H9 (cell line): Measurements from ENCODE around the gene WDR64. TPM values are rescaled to one million over a fixed set of nuclear protein-coding genes. Genes with fewer than 3 reads are reported as not detected.

Experiments used
- DNase-seq: peaks from one replicate; pipeline ENCODE4 v3.0.0-alpha.2; 2017
- H2AFZ ChIP-seq: one replicate; pipeline ENCODE4 v1.6.1; 2013; ENCODE audit warnings: mild to moderate bottlenecking, low read length, control low read depth, moderate library complexity
- H2AK5ac ChIP-seq: 2 replicates; pipeline ENCODE4 v1.6.1; 2013; ENCODE audit warnings: low read length, control low read depth, mixed read lengths; ENCODE audit not compliant: insufficient read length
- H2BK120ac ChIP-seq: one replicate; pipeline ENCODE4 v1.6.1; 2013; ENCODE audit warnings: low read depth, mild to moderate bottlenecking, low read length, control low read depth, inconsistent platforms; ENCODE audit not compliant: poor library complexity, severe bottlenecking
- H2BK12ac ChIP-seq: 2 replicates; pipeline ENCODE4 v1.6.1; 2013; ENCODE audit warnings: low read length, control low read depth, mixed read lengths, low read depth; ENCODE audit not compliant: insufficient read length
- H2BK15ac ChIP-seq: 2 replicates; pipeline ENCODE4 v1.6.1; 2013; ENCODE audit warnings: low read depth, low read length, control low read depth
- H2BK20ac ChIP-seq: one replicate; pipeline ENCODE4 v1.6.1; 2013; ENCODE audit warnings: low read depth, mild to moderate bottlenecking, low read length, control low read depth, inconsistent platforms; ENCODE audit not compliant: poor library complexity, severe bottlenecking
- H2BK5ac ChIP-seq: 2 replicates; pipeline ENCODE4 v1.6.1; 2013; ENCODE audit warnings: low read length, control low read depth, mixed read lengths; ENCODE audit not compliant: insufficient read length
- H3K14ac ChIP-seq: 2 replicates; pipeline ENCODE4 v1.6.1; 2013; ENCODE audit warnings: low read length, control low read depth; ENCODE audit not compliant: insufficient read depth
- H3K18ac ChIP-seq: 2 replicates; pipeline ENCODE4 v1.6.1; 2013; ENCODE audit warnings: low read depth, mild to moderate bottlenecking, mixed read lengths, low read length, control low read depth; ENCODE audit not compliant: insufficient read length
- H3K23ac ChIP-seq: 2 replicates; pipeline ENCODE4 v1.6.1; 2013; ENCODE audit warnings: low read length, control low read depth, mixed read lengths, low read depth; ENCODE audit not compliant: insufficient read length
- H3K23me2 ChIP-seq: 2 replicates; pipeline ENCODE4 v1.6.1; 2013; ENCODE audit warnings: low read depth, mild to moderate bottlenecking, mixed read lengths, low read length, control low read depth; ENCODE audit not compliant: insufficient read length, poor library complexity, severe bottlenecking
- H3K27ac ChIP-seq: 2 replicates; pipeline ENCODE4 v1.5.1; 2013; ENCODE audit warnings: low read length, control low read depth, mixed read lengths, low read depth; ENCODE audit not compliant: insufficient read length
- H3K27me3 ChIP-seq: 2 replicates; pipeline ENCODE4 v1.6.1; 2013; ENCODE audit warnings: low read length, control low read depth, inconsistent platforms; ENCODE audit not compliant: insufficient read depth
- H3K4ac ChIP-seq: 2 replicates; pipeline ENCODE4 v1.6.1; 2013; ENCODE audit warnings: low read depth, mild to moderate bottlenecking, control low read depth, inconsistent platforms, low read length, moderate library complexity
- H3K4me1 ChIP-seq: 2 replicates; pipeline ENCODE4 v1.6.1; 2013; ENCODE audit warnings: low read length, control low read depth, inconsistent platforms; ENCODE audit not compliant: insufficient read depth
- H3K4me2 ChIP-seq: 2 replicates; pipeline ENCODE4 v1.6.1; 2013; ENCODE audit warnings: low read length, control low read depth, mixed read lengths; ENCODE audit not compliant: insufficient read length, insufficient read depth
- H3K56ac ChIP-seq: 2 replicates; pipeline ENCODE4 v1.6.1; 2013; ENCODE audit warnings: low read depth, mild to moderate bottlenecking, mixed read lengths, low read length, control low read depth; ENCODE audit not compliant: insufficient read length
- H3K79me1 ChIP-seq: 2 replicates; pipeline ENCODE4 v1.6.1; 2013; ENCODE audit warnings: low read depth, mild to moderate bottlenecking, moderate library complexity, low read length, control low read depth, inconsistent platforms; ENCODE audit not compliant: insufficient read depth, poor library complexity, severe bottlenecking
- H3K79me2 ChIP-seq: 2 replicates; pipeline ENCODE4 v1.6.1; 2013; ENCODE audit warnings: low read length, control low read depth, inconsistent platforms; ENCODE audit not compliant: insufficient read depth
- H3K9ac ChIP-seq: 2 replicates; pipeline ENCODE4 v1.6.1; 2013; ENCODE audit warnings: low read length, control low read depth, mixed read lengths; ENCODE audit not compliant: insufficient read length; ENCODE audit errors: extremely low read depth
- H3K9me3 ChIP-seq: one replicate; pipeline ENCODE4 v1.6.1; 2013; ENCODE audit warnings: low read depth, low read length, inconsistent platforms; ENCODE audit not compliant: control insufficient read depth
- H3T11ph ChIP-seq: one replicate; pipeline ENCODE4 v1.6.1; 2013; ENCODE audit warnings: mild to moderate bottlenecking, low read length, control low read depth, inconsistent platforms
- H4K20me1 ChIP-seq: one replicate; pipeline ENCODE4 v1.6.1; 2013; ENCODE audit not compliant: control insufficient read depth, insufficient read length, insufficient read depth
- H4K5ac ChIP-seq: 2 replicates; pipeline ENCODE4 v1.6.1; 2013; ENCODE audit warnings: low read depth, mild to moderate bottlenecking, mixed read lengths, low read length, control low read depth; ENCODE audit not compliant: insufficient read length
- H4K8ac ChIP-seq: replicated peaks from 2 replicates; pipeline ENCODE4 v1.6.1; 2013; ENCODE audit warnings: low read length, control low read depth, mixed read lengths, low read depth; ENCODE audit not compliant: insufficient read length
- H4K91ac ChIP-seq: 2 replicates; pipeline ENCODE4 v1.6.1; 2013; ENCODE audit warnings: low read depth, mild to moderate bottlenecking, moderate library complexity, mixed read lengths, low read length, control low read depth; ENCODE audit not compliant: insufficient read length
- H3K27ac Mint-ChIP-seq, 3 experiments: 2 replicates in 2 of 3; 3 replicates in 1 of 3; pipeline ENCODE4 v1.8.0; 2020 to 2021; ENCODE audit warnings: mixed read lengths in 3 of 3, mild to moderate bottlenecking in 1 of 3, moderate library complexity in 1 of 3
- H3K27me3 Mint-ChIP-seq: 2 replicates; pipeline ENCODE4 v1.8.0; 2021; ENCODE audit warnings: low read depth, mild to moderate bottlenecking, moderate library complexity, mixed read lengths
- H3K36me3 Mint-ChIP-seq, 3 experiments: 2 replicates in 2 of 3; 3 replicates in 1 of 3; pipeline ENCODE4 v1.8.0; 2020 to 2021; ENCODE audit warnings: low read depth in 3 of 3, mixed read lengths in 3 of 3; ENCODE audit not compliant: insufficient read depth in 1 of 3
- H3K4me1 Mint-ChIP-seq, 2 experiments: 2 replicates each; pipeline ENCODE4 v1.8.0; 2020; ENCODE audit warnings: mixed read lengths in 2 of 2
- H3K4me3 Mint-ChIP-seq, 2 experiments: 2 replicates in 1 of 2; 3 replicates in 1 of 2; pipeline ENCODE4 v1.8.0; 2020 to 2021; ENCODE audit warnings: mild to moderate bottlenecking in 2 of 2, mixed read lengths in 2 of 2, moderate library complexity in 1 of 2
- H3K9me3 Mint-ChIP-seq, 2 experiments: 2 replicates in 1 of 2; 3 replicates in 1 of 2; pipeline ENCODE4 v1.8.0; 2020; ENCODE audit warnings: mild to moderate bottlenecking in 2 of 2, mixed read lengths in 2 of 2, moderate library complexity in 1 of 2
- CTCF ChIP-seq: fragments of 200-600 bp; sonication (generic); conservative IDR thresholded peaks from 3 replicates; pipeline ENCODE4 v1.8.0; 2021; ENCODE audit warnings: antibody characterized with exemption, mild to moderate bottlenecking
- WGBS: extraction: QIAGEN DNeasy Blood & Tissue Kit; methylation state at CpG from one replicate; pipeline ENCODE4 v1.1.7; 2013; ENCODE audit warnings: missing lambda C conversion rate, low lambda C conversion rate, mixed read lengths; ENCODE audit not compliant: insufficient read length; ENCODE audit errors: extremely low coverage; 5-methylcytosine and 5-hydroxymethylcytosine counted together
- total RNA-seq: library from RNA; stranded (reverse); gene quantifications from 2 replicates; pipeline ENCODE4 v1.2.1, GENCODE V29; 2021

Gene WDR64
- total RNA-seq, 1 experiment from 2014 or later: not detected

GRCh38 chr1:241765390-241765789 lies 113.3 kb downstream of the WDR64 start:
- no peaks in the 10 kb centered on the region for H3K79me2 ChIP-seq
- Mint-ChIP-seq H3K4me3 (no peak overlapping the region), H3K4me1 (peaks cover 4% of the 10 kb centered on the region in 2 experiments; a peak in 3 of 4 replicates), H3K36me3 (no peaks in the 10 kb centered on the region), H3K9me3 (no peaks in the 10 kb centered on the region), H3K27me3 (no peaks in the 10 kb centered on the region; the same call in 1 of the 2 replicates), H3K27ac (no peak overlapping the region)
- TF ChIP-seq CTCF: no peak
- H4K5ac ChIP-seq: no peak overlapping the region
- H2BK120ac ChIP-seq: no peak overlapping the region
- H3K4me2 ChIP-seq: no peak overlapping the region
- no peaks in the 10 kb centered on the region for H3K27me3 ChIP-seq
- H2BK5ac ChIP-seq: no peak overlapping the region
- H3K56ac ChIP-seq: no peak overlapping the region
- no peak overlapping the region for H4K91ac ChIP-seq
- no peak overlapping the region for H4K8ac ChIP-seq
- H3K79me1 ChIP-seq: no peaks in the 10 kb centered on the region
- H2AFZ ChIP-seq: no peak overlapping the region
- no peaks in the 10 kb centered on the region for H3K4me1 ChIP-seq
- no peak overlapping the region for H3K9ac ChIP-seq
- H2BK20ac ChIP-seq: no peak overlapping the region
- no peak overlapping the region for H2AK5ac ChIP-seq
- H3K9me3 ChIP-seq: no peaks in the 10 kb centered on the region
- H3K23ac ChIP-seq: no peak overlapping the region
- WGBS: no CpG with 5 or more reads among the region's 4 CpGs
- no peak overlapping the region for H2BK15ac ChIP-seq
- H2BK12ac ChIP-seq: no peak overlapping the region
- no peak overlapping the region for H3T11ph ChIP-seq
- no peaks in the 10 kb centered on the region for H4K20me1 ChIP-seq
- no peak overlapping the region for H3K14ac ChIP-seq
- H3K4ac ChIP-seq: no peak overlapping the region
- H3K18ac ChIP-seq: no peak overlapping the region
- DNase-seq: no peak
- no peaks in the 10 kb centered on the region for H3K23me2 ChIP-seq
- H3K27ac ChIP-seq: no peak overlapping the region
